Fibroblast of skin of left biceps (primary cell): ENCODE measurements around the gene SELENON.

Experiments used
- DNase-seq, 2 experiments: peaks; one replicate each; pipeline ENCODE4 v3.0.0-alpha.2; 2013; ENCODE audit warnings: low read depth in 2 of 2

SELENON gene

GRCh38 chr1:25810341-25811299 is 10.6 kb downstream of the SELENON start:
- DNase-seq, result no peak

GRCh38 chr1:25811384-25812082 is 11.5 kb downstream of the SELENON start:
- DNase-seq, result no peak

DNA sequence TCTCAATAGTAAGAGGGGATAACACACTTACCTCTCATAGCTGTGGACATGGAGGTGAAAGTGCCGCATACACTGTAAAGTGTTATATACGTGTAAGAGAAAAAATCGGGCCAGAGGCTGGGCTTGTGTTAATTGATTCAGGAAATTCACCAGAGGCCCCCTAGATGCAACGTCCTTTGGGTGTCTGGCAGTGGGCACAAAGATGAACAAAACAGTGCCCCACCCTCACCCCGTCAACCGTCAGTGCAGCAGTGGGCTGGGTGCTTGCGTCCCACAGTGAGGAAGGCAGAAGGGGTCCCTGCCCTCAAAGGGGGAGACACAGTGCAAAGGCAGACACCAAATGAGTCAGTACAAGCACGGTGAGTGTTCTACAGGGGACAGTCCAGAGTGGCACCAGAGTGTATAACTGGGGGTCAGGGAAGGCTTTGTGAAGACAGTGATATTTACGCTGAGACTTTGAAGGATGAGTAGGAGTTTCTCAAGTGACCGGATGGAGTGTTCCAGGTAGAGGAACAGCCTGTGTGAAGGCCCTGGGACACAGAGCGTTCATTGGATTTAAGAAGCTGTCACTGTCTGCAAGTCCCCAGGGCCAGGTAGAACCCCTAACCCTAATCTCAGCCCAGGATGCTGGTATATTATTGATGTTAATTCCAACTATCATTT is 13.2 kb downstream of the SELENON start:
- no peak for DNase-seq

DNA sequence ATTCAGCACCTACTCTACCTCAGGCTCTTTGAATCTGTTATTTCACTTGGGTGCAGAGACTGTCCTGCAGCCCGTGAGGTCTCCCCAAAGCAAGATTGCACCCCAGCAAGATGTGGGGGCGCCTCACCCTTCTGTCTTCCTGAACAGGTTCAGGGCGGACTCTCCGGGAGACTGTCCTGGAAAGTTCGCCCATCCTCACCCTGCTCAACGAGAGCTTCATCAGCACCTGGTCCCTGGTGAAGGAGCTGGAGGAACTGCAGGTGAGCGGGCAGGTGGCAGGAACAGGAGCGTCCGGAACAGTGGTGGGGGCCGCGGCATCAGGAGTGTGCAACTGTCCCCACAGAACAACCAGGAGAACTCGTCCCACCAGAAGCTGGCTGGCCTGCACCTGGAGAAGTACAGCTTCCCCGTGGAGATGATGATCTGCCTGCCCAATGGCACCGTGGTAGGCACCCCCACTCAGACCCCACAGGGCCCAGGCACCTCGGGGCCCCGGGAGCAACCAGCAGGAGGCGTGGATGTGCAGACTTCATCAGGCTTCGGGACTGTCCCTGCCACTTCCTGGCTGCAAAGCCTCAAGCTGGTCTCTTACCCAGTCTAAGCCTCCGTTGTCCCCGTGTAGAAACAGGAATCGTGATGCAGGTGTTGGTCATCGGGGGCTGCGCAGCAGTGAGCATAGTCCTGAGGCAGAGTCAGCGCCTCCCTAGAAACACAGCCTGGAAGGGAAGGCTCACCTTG is 13.9 kb downstream of the SELENON start:
- DNase-seq, result no peak

- no peak for DNase-seq
These were observed 14.6 kb downstream of the SELENON start for GRCh38 chr1:25814549-25815087.

DNA sequence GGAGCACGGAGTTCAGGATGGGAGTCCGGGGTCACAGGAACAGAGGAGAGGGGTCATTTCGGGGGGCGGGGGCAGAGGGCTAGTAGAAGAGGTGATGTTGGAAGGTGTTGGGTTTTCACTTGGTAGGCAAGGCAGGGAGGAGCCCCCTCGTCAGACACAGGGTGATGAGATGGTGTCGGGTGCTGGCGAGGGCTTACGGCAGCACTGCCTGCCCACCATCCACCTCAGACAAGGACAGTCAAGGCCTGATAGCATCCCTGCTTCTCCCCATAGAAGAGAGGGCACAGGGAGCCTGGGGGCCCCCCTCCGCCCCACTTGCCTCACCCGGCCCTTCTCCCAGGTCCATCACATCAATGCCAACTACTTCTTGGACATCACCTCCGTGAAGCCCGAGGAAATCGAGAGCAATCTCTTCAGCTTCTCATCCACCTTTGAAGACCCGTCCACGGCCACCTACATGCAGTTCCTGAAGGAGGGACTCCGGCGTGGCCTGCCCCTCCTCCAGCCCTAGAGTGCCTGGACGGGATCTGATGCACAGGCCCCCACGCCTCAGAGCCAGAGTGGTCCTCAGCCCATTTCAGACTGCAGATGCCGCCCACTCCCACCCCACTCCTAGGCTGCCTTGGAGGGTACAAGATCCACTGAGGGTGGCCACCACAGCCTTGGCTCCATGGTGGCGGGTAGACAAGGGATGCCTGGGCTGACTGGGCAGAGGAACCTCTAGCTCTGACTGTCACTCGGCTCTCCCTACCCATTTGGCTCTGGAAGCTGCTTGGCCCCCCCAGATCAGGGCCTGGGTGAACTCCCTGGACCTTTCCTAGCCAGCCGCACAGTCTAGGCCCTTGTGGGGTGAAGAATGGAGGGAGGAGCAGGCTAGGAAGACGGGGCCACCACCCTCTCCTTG is 15.5 kb downstream of the SELENON start:
- no peak for DNase-seq

DNA sequence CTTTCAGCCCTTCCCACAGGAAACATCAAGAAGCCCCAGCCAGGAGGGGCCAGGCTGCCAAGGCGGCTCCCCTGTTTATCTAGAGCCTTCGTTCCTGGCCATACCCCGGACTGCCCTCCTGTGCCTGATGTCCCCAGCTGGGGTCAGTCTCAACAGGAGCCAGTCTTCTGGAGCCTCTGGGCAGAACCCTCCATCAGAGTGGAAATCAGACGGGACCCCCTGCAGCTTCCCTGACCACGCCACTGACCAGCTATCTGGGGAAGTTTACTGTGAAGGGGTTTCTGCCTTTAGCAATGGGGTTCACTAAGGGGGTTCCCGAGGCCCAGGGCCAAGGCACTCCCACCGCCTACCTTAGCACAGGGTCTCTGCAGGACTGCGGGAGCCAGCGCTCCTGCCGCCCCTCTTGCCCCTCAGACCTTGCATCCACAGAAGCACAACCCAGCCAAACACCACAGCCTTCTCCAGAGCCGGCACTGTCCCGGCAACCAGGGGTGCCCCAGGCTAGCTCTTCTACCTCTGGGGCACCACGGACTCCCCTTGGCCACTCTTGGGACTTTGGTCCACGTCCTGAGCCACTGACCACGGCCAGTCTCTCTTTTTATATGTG is 16.2 kb downstream of the SELENON start:
- DNase-seq, result no peak

DNA sequence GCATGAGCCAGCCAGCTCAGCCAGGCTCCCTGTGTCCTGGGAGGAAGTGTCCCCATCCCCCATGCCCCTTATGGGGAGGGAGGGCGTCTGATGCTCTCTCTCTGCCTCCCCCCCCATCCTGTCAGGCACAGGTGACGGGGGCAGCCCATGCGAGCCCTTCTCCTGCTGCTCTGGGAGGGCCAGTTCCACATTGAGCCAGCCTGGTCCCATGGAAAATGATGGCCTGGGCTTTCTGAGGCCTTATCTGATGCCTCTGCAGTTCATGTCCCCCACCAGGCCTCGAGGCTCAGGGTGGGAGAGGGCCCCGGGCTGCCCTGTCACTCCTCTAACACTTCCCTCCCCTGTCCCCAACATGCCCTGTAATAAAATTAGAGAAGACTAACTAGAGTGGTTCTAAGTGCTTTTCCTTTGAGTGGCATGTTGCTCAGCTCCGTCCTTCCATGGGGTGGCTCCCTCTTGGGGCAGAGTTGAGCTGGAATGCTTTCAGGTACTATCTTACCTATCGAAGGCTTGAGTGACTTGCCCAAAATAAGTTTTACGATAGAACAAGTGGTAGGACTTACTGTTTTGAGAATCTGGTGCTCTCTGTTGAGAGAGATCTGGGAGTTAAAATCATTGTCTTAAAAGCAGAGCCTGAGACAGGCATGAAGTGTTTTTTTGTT is 18.0 kb downstream of the SELENON start:
- no peak for DNase-seq

GRCh38 chr1:25818569-25818968 is 18.6 kb downstream of the SELENON start:
- DNase-seq, result no peak

- peak in 1 of 2 experiments; percentile 36 for DNase-seq
These were observed 19.7 kb downstream of the SELENON start, which contains the start of gene MTFR1L for GRCh38 chr1:25819491-25820246. Gene MTFR1L, plus strand, starts transcription at chr1:25819954. Its CDS starts 3,151 bp downstream, at chr1:25823105.

DNA sequence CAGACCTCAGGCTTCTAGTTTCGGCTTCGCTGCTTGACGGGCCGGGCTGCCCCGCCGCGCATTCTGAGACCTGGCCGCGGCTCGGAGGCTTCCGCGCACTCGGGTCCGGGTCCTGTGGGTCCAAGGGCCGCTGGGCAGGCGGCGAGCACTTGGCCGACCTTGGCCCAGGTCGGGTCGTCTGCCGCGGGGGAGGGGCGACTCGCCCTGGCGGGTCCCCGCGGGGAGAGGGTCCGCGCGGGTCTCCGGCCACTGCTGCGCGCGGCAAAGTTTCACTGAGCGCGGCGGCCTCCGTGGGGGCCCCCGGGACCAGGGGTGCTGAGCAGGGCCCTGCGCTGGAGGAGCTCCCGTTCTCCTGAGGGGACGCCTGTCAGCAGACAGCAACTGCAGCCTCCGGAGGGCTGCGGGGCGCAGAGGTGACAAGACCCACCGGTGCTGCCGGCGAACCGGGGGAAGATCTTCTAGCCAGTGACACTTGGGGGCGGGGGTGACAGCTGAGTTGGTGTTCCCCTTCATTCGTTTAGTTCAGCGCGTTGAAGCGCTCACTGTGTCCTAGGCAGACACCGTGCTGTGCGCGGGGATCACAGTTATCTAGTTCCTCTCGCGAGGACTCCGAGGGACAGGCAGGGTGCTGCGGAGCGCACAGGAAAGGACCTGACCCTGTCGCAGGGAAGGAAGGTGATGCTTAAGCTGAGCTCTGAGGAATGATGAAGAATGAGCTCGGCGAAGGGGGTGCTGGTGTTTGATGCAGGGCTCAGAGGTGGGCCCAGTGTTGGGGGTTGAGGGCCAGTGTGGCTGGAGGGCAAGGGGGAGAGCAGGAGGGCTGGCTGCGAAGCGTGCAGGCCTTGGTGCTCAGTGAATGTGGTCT is 20.5 kb downstream of the SELENON start:
- no peak for DNase-seq

DNA sequence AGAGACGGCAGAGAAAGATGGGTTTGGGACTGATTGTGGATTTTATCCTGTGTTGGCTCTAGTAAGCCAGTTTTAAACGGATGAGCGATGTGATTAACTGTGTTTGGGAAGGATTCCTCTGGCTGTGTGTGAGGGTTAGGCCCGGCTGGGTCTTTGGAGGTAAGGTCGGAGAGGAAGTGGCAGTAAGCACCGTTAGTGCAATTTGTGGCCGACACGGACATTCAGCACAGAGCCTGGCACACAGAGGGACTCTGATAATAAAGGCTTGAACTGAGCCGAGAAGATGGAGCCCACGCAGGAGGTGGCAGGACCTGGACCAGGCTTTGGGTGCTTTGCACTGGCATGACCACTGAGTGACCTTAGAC is 21.1 kb downstream of the SELENON start:
- DNase-seq, result no peak

DNA sequence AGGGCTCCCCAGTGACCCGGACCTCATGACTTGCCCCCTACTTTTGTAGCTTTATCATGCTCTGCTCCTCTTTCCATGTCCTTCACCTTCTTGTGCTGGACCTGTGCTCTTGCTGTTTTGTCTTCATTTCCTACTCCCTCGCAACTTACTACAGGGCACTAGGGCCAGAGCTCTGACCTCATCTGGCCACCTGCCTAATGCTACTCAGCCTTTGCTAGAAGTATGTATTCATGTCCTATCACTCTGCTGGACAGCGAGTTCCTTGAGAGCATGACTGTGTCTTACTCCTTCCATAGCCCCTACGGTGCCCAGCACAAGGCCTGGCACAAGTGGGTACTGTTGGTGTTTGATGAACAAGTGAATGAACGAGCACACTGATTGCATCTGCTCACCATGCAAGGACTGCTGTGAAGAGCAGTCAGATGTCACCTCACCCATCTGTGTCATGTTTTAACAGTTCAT is 21.7 kb downstream of the SELENON start:
- DNase-seq, result no peak

DNA sequence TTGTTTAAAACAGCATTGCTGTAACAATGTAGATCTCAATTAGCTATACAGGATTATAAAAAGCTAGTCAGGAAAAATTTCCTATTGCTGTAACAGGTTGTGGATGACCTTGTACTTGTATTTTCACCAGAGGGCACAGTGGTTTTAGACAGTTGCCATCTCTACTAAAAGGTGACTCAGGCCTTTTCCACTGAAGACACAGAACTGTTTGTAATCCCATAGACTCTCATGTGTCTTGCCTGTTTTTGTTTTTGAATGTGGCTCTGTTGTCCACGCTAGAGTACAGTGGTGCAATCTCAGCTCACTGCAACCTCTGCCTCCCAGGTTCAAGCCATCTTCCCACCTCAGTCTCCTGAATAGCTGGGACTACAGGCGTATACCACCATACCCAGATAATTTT is 25.6 kb downstream of the SELENON start:
- DNase-seq, result no peak

- DNase-seq, result no peak
These were observed 26.6 kb downstream of the SELENON start for GRCh38 chr1:25826571-25826970.

DNA sequence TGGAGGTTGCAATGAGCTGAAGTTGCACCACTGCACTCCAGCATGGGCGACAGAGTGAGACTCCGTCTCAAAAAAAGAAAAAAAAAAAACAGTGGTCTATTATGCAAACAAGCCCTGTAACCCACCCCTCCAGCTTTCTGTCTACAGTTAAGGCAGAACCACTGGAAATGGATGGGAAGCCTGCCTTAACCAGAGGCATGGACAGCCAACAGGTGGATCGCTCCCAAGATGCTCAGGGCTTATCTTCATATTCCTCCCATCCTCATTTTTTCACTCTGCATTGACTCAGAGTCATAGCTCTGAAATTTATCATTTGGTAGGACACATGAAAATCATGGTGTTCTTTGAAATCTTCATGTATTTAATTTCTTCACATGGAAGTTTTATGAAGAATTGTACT is 28.5 kb downstream of the SELENON start:
- no peak for DNase-seq

DNA sequence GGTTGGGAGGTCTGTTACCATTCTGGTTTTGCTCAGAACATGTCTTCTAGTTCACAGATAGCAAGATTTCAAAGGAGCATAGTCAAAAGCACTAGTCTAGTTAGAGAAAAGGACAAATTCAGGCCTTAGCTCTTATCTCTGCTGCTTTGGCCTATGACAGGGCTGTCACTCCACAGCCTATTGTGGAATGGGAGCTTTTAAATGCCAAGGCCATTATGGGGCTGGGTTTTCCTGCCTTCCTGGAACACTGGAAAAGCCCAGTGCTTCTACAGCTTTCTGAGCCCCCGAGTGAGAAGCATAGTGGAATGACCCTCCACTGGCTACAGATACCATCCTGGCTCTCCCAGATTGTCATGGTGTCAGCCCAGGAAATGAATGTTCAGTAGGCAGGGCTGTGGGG is 29.1 kb downstream of the SELENON start:
- no peak for DNase-seq
